ENCODE results near the gene FGD2.

FGD2 gene

DNA sequence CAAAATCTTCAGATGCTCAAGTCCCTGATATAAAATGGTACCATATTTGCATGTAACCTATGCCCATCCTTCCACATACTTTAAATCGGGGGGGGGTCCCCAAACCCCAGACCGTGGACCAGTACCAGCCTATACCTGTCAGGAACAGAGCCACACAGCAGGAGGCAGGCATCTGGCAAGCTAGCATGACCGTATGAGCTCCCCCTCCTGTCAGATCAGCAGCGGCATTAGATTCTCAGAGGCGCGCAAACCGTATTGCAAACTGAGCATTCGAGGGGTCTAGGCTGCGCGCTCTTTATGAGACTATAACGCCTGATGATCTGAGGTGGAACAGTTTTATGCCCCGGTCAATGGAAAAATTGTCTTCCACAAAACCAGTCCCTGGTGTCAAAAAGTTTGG lies 30.7 kb downstream of the FGD2 start:
- Histone ChIP-seq H3F3A (ENCODE audit: low read depth) (no peaks in the 10 kb centered on the region), H2AFZ (ENCODE audit: low read length) (no peak overlapping the region), H3K4me2 (ENCODE audit: low read depth, low read length, poor library complexity, severe bottlenecking) (no peak overlapping the region), H3K4me3 (ENCODE audit: low read length, poor library complexity, severe bottlenecking) (no peak overlapping the region), H3K9ac (ENCODE audit: low read depth, low read length, poor library complexity, severe bottlenecking) (no peak overlapping the region), H3K4me1 (ENCODE audit: insufficient read depth, low read length, poor library complexity, severe bottlenecking) (no peaks in the 10 kb centered on the region), H4K20me1 (ENCODE audit: insufficient read depth, low read length, poor library complexity, severe bottlenecking) (no peaks in the 10 kb centered on the region), H3K9me3 (ENCODE audit: insufficient read depth, low read depth, low read length) (no peaks in the 10 kb centered on the region), H3K36me3 (ENCODE audit: insufficient read depth, low read length) (no peaks in the 10 kb centered on the region), H3K9me2 (replicated peaks; ENCODE audit: low read depth, low read length) (no peaks in the 10 kb centered on the region), H3K27me3 (ENCODE audit: insufficient read depth, low read length, poor library complexity, severe bottlenecking) (no peaks in the 10 kb centered on the region), H3K79me2 (ENCODE audit: insufficient read depth, low read length) (no peaks in the 10 kb centered on the region)
- TF ChIP-seq, protein P1, sequence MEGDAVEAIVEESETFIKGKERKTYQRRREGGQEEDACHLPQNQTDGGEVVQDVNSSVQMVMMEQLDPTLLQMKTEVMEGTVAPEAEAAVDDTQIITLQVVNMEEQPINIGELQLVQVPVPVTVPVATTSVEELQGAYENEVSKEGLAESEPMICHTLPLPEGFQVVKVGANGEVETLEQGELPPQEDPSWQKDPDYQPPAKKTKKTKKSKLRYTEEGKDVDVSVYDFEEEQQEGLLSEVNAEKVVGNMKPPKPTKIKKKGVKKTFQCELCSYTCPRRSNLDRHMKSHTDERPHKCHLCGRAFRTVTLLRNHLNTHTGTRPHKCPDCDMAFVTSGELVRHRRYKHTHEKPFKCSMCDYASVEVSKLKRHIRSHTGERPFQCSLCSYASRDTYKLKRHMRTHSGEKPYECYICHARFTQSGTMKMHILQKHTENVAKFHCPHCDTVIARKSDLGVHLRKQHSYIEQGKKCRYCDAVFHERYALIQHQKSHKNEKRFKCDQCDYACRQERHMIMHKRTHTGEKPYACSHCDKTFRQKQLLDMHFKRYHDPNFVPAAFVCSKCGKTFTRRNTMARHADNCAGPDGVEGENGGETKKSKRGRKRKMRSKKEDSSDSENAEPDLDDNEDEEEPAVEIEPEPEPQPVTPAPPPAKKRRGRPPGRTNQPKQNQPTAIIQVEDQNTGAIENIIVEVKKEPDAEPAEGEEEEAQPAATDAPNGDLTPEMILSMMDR (conservative IDR thresholded peaks at IDR 0.05; ENCODE audit: low read length): no peak
- no peak for TF ChIP-seq EZH2phosphoT487 (IDR thresholded peaks at IDR 0.05; ENCODE audit: borderline replicate concordance)

DNA sequence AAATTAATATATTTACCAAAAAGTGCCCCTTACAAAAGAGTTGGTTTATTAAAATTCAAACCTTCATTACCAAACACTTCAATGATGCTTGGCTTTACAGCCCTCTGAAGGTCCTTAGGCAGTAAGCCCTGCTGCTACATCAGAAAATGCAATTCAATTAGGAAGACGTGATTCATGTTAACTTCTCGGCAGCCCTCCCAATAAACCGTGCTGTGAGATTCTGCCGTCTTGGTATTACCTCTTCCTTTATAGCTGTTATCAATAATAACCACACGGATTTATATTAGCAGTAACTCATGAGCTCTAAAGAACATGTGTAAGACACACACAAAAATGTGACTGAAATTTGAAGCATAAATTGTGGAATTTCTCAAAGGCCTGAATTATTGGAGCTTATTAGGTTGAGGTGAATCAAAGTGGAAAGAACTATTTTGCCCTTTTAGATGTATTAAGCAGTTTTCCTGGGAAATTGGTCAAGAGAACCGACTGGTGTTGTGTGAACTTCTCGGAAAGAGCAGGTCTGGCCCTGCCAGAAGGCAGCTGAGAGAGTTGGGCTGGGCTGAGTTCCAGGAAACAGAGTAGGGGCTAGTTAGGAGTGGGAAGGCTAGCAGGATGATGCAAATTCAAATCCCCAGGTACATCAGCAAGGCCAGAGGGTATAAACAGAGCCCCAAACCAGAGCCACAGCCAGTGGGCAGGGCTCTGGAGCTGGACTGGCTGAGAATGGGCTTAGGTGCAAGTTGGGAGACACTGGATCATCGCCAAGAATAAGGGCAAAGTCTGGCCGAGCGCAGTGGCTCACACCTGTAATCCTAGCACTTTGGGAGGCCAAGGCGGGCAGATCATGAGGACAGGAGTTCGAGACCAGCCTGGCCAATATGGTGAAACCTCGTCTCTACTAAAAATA lies 33.1 kb downstream of the FGD2 start:
- Histone ChIP-seq H3K9me2 (replicated peaks; ENCODE audit: low read depth, low read length) (no peaks in the 10 kb centered on the region), H2AFZ (ENCODE audit: low read length) (no peak overlapping the region), H3K4me3 (ENCODE audit: low read length, poor library complexity, severe bottlenecking) (no peak overlapping the region), H3F3A (ENCODE audit: low read depth) (no peaks in the 10 kb centered on the region), H4K20me1 (ENCODE audit: insufficient read depth, low read length, poor library complexity, severe bottlenecking) (no peaks in the 10 kb centered on the region), H3K4me1 (ENCODE audit: insufficient read depth, low read length, poor library complexity, severe bottlenecking) (no peaks in the 10 kb centered on the region), H3K9ac (ENCODE audit: low read depth, low read length, poor library complexity, severe bottlenecking) (no peak overlapping the region), H3K27me3 (ENCODE audit: insufficient read depth, low read length, poor library complexity, severe bottlenecking) (no peaks in the 10 kb centered on the region), H3K79me2 (ENCODE audit: insufficient read depth, low read length) (no peaks in the 10 kb centered on the region), H3K9me3 (ENCODE audit: insufficient read depth, low read depth, low read length) (no peaks in the 10 kb centered on the region), H3K36me3 (ENCODE audit: insufficient read depth, low read length) (no peaks in the 10 kb centered on the region), H3K4me2 (ENCODE audit: low read depth, low read length, poor library complexity, severe bottlenecking) (no peak overlapping the region)
- TF ChIP-seq EZH2phosphoT487 (IDR thresholded peaks at IDR 0.05; ENCODE audit: borderline replicate concordance): no peak
- TF ChIP-seq, protein P1 (conservative IDR thresholded peaks at IDR 0.05; ENCODE audit: low read length): no peak

DNA sequence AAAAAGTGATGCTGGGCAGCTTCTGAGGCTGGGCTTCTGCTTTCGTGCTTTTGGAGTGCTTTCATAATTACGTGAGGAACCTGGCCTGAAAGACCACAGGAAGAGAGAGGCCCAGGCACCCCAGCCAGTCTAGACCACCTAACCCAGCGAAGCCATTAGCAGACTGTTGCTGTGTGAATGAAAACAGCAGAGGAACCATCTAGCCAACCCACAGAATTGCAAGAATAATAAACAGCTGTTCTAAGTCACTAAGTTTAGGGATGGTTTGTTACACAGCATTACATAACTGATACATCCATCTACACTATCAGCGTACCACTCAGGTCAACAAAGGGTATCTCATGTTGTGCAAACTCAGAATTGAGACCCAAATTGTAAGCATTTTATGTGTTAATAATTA lies 34.5 kb downstream of the FGD2 start:
- no peaks in the 10 kb centered on the region for H3K4me1 ChIP-seq (ENCODE audit: insufficient read depth, low read length, poor library complexity, severe bottlenecking)
- no peaks in the 10 kb centered on the region for H4K20me1 ChIP-seq (ENCODE audit: insufficient read depth, low read length, poor library complexity, severe bottlenecking)
- no peaks in the 10 kb centered on the region for H3K79me2 ChIP-seq (ENCODE audit: insufficient read depth, low read length)
- H3K27me3 ChIP-seq (ENCODE audit: insufficient read depth, low read length, poor library complexity, severe bottlenecking): no peaks in the 10 kb centered on the region
- no peak for TF ChIP-seq EZH2phosphoT487 (IDR thresholded peaks at IDR 0.05; ENCODE audit: borderline replicate concordance)
- TF ChIP-seq, protein P1 (conservative IDR thresholded peaks at IDR 0.05; ENCODE audit: low read length): no peak
- no peak overlapping the region for H3K4me3 ChIP-seq (ENCODE audit: low read length, poor library complexity, severe bottlenecking)
- H3K9ac ChIP-seq (ENCODE audit: low read depth, low read length, poor library complexity, severe bottlenecking): no peak overlapping the region
- no peak overlapping the region for H2AFZ ChIP-seq (ENCODE audit: low read length)
- no peaks in the 10 kb centered on the region for H3K36me3 ChIP-seq (ENCODE audit: insufficient read depth, low read length)
- no peak overlapping the region for H3K4me2 ChIP-seq (ENCODE audit: low read depth, low read length, poor library complexity, severe bottlenecking)
- no peaks in the 10 kb centered on the region for H3K9me2 ChIP-seq (replicated peaks; ENCODE audit: low read depth, low read length)
- H3F3A ChIP-seq (ENCODE audit: low read depth): no peaks in the 10 kb centered on the region
- H3K9me3 ChIP-seq (ENCODE audit: insufficient read depth, low read depth, low read length): no peaks in the 10 kb centered on the region

Data from Loucy (cell line).